Measurements from ENCODE around the gene HES4.

GRCh38 chr1:995665-996633 is 3.9 kb downstream of the HES4 start:
- TF ChIP-seq CTCF (optimal IDR thresholded peaks at IDR 0.05 in 1 of 3, IDR thresholded peaks at IDR 0.05 in 1 of 3, conservative IDR thresholded peaks at IDR 0.05 in 1 of 3; ENCODE audit: extremely low read depth in 1 of 3, insufficient read depth in 2 of 3, low read length in 3 of 3): no peak
- TF ChIP-seq EZH2 (IDR thresholded peaks at IDR 0.05; ENCODE audit: low read length): no peak
